ENCODE data around the gene DKK3. TPM values are rescaled to one million over a fixed set of nuclear protein-coding genes. Genes with fewer than 3 reads are reported as not detected.

Gene DKK3
- polyA plus RNA-seq, 1 experiment = 1,276 TPM

GRCh38 chr11:11966354-11966741, 42.1 kb downstream of the DKK3 start:
- CTCF ChIA-PET = interaction anchor here (1.0 to 2.8 kb wide), 6 partner anchors 10 to 52 kb away, joined by 4 to 16 read pairs (median 8); no protein-coding TSS in a partner anchor
- Histone ChIP-seq H3K27me3 (ENCODE audit: control insufficient read depth, insufficient read depth, low read length) (no peaks in the 10 kb centered on the region), H3K36me3 (ENCODE audit: control insufficient read depth, insufficient read depth, low read length) (peaks cover 30% of the 10 kb centered on the region), H3K4me3 (ENCODE audit: low read depth, low read length) (no peak overlapping the region)
- POLR2A ChIA-PET = no interaction called here
- no peak for TF ChIP-seq CTCF (IDR thresholded peaks at IDR 0.05; ENCODE audit: insufficient read depth, low read depth, low read length)
- no peak for DNase-seq (ENCODE audit: low read depth)

- TF ChIP-seq CTCF (IDR thresholded peaks at IDR 0.05; ENCODE audit: insufficient read depth, low read depth, low read length) = no peak
- no peaks in the 10 kb centered on the region for H3K27me3 ChIP-seq (ENCODE audit: control insufficient read depth, insufficient read depth, low read length)
- no peak for DNase-seq (ENCODE audit: low read depth)
- CTCF ChIA-PET = interaction anchor here (0.8 to 2.8 kb wide), 5 partner anchors 10 to 178 kb away, joined by 3 to 16 read pairs (median 4); no protein-coding TSS in a partner anchor
- POLR2A ChIA-PET = no interaction called here
- H3K36me3 ChIP-seq (ENCODE audit: control insufficient read depth, insufficient read depth, low read length) = peaks cover 31% of the 10 kb centered on the region
- H3K4me3 ChIP-seq (ENCODE audit: low read depth, low read length) = no peak overlapping the region
Observed at GRCh38 chr11:11965656-11966353, 42.6 kb downstream of the DKK3 start.

- TF ChIP-seq CTCF (IDR thresholded peaks at IDR 0.05; ENCODE audit: insufficient read depth, low read depth, low read length) = no peak
- ChIA-PET CTCF (interaction anchor here (0.8 to 2.8 kb wide), 4 partner anchors 10 to 177 kb away, joined by 3 to 16 read pairs (median 4); no protein-coding TSS in a partner anchor), POLR2A (interaction anchor here (0.5 kb wide), 1 partner anchor 101 kb away, joined by 3 read pairs; no protein-coding TSS in a partner anchor)
Observed at GRCh38 chr11:11965192-11965591, 43.2 kb downstream of the DKK3 start.

GRCh38 chr11:11964774-11965150, 43.7 kb downstream of the DKK3 start:
- ChIA-PET CTCF (interaction anchor here (1.1 to 1.2 kb wide), 2 partner anchors 33 to 177 kb away, joined by 3 to 4 read pairs; no protein-coding TSS in a partner anchor), POLR2A (interaction anchor here (0.5 kb wide), 1 partner anchor 101 kb away, joined by 3 read pairs; no protein-coding TSS in a partner anchor)
- no peak for DNase-seq (ENCODE audit: low read depth)
- H3K4me3 ChIP-seq (ENCODE audit: low read depth, low read length) = no peak overlapping the region
- TF ChIP-seq CTCF (IDR thresholded peaks at IDR 0.05; ENCODE audit: insufficient read depth, low read depth, low read length) = no peak
- H3K27me3 ChIP-seq (ENCODE audit: control insufficient read depth, insufficient read depth, low read length) = no peaks in the 10 kb centered on the region
- peaks cover 31% of the 10 kb centered on the region for H3K36me3 ChIP-seq (ENCODE audit: control insufficient read depth, insufficient read depth, low read length)

More at GRCh38 chr11:11965192-11965591, 43.2 kb downstream of the DKK3 start:
- no peak for DNase-seq (ENCODE audit: low read depth)
- H3K4me3 ChIP-seq (ENCODE audit: low read depth, low read length) = no peak overlapping the region
- H3K36me3 ChIP-seq (ENCODE audit: control insufficient read depth, insufficient read depth, low read length) = peaks cover 31% of the 10 kb centered on the region
- H3K27me3 ChIP-seq (ENCODE audit: control insufficient read depth, insufficient read depth, low read length) = no peaks in the 10 kb centered on the region

All from BJ (cell line).